ENCODE results near the gene CADPS2.

Gene CADPS2

GRCh38 chr7:122605929-122606328, 280.3 kb downstream of the CADPS2 start:
- no peak for DNase-seq (ENCODE audit: low read depth)
- no peak for TF ChIP-seq CTCF (IDR thresholded peaks at IDR 0.05; ENCODE audit: control insufficient read depth, extremely low read depth, insufficient read depth)
- H3K4me3 ChIP-seq (ENCODE audit: low read depth, low read length): no peak overlapping the region

GRCh38 chr7:122604251-122604650, 282.0 kb downstream of the CADPS2 start:
- H3K4me3 ChIP-seq (ENCODE audit: low read depth, low read length): no peak overlapping the region
- DNase-seq (ENCODE audit: low read depth): no peak
- TF ChIP-seq CTCF (IDR thresholded peaks at IDR 0.05; ENCODE audit: control insufficient read depth, extremely low read depth, insufficient read depth): no peak

GRCh38 chr7:122602800-122603199, 283.5 kb downstream of the CADPS2 start:
- DNase-seq (ENCODE audit: low read depth): no peak
- TF ChIP-seq CTCF (IDR thresholded peaks at IDR 0.05; ENCODE audit: control insufficient read depth, extremely low read depth, insufficient read depth): no peak
- no peak overlapping the region for H3K4me3 ChIP-seq (ENCODE audit: low read depth, low read length)

- no peak for TF ChIP-seq CTCF (IDR thresholded peaks at IDR 0.05; ENCODE audit: control insufficient read depth, extremely low read depth, insufficient read depth)
- no peak for DNase-seq (ENCODE audit: low read depth)
These were observed 285.6 kb downstream of the CADPS2 start for GRCh38 chr7:122600630-122601029.

GRCh38 chr7:122600042-122600441, 286.2 kb downstream of the CADPS2 start:
- TF ChIP-seq CTCF (IDR thresholded peaks at IDR 0.05; ENCODE audit: control insufficient read depth, extremely low read depth, insufficient read depth): no peak
- no peak overlapping the region for H3K4me3 ChIP-seq (ENCODE audit: low read depth, low read length)
- no peak for DNase-seq (ENCODE audit: low read depth)

More at GRCh38 chr7:122600630-122601029, 285.6 kb downstream of the CADPS2 start:
- no peak overlapping the region for H3K4me3 ChIP-seq (ENCODE audit: low read depth, low read length)

- TF ChIP-seq CTCF (IDR thresholded peaks at IDR 0.05; ENCODE audit: control insufficient read depth, extremely low read depth, insufficient read depth): no peak
- H3K4me3 ChIP-seq (ENCODE audit: low read depth, low read length): no peak overlapping the region
- no peak for DNase-seq (ENCODE audit: low read depth)
These were observed 289.0 kb downstream of the CADPS2 start for GRCh38 chr7:122597277-122597676.

GRCh38 chr7:122595885-122596284, 290.4 kb downstream of the CADPS2 start:
- H3K4me3 ChIP-seq (ENCODE audit: low read depth, low read length): no peak overlapping the region
- no peak for DNase-seq (ENCODE audit: low read depth)
- no peak for TF ChIP-seq CTCF (IDR thresholded peaks at IDR 0.05; ENCODE audit: control insufficient read depth, extremely low read depth, insufficient read depth)

All from LNCaP clone FGC (cell line).